ENCODE results near the gene POMP. TPM values are rescaled to one million over a fixed set of nuclear protein-coding genes. Genes with fewer than 3 reads are reported as not detected.

Gene POMP
- total RNA-seq, 1 experiment from 2014 or later, result 102 TPM

GRCh38 chr13:28623782-28624706, 34.9 kb upstream of the POMP start:
- no peak overlapping the region for H3K4ac ChIP-seq (ENCODE audit: low read depth, low read length)
- H4K5ac ChIP-seq (ENCODE audit: insufficient read length, low read depth, low read length), result no peak overlapping the region
- no peak overlapping the region for H3K9ac ChIP-seq (ENCODE audit: extremely low read depth, insufficient read length, low read length)
- H2AFZ ChIP-seq (ENCODE audit: low read length), result no peak overlapping the region
- H2BK12ac ChIP-seq (ENCODE audit: insufficient read length, low read depth, low read length), result no peak overlapping the region
- peaks cover 17 to 20% of the 10 kb centered on the region in 2 experiments for H3K4me1 Mint-ChIP-seq
- no peak overlapping the region for H4K8ac ChIP-seq (replicated peaks; ENCODE audit: insufficient read length, low read depth, low read length)
- H2BK20ac ChIP-seq (ENCODE audit: low read depth, low read length, poor library complexity, severe bottlenecking), result no peak overlapping the region
- H4K91ac ChIP-seq (ENCODE audit: insufficient read length, low read depth, low read length), result no peak overlapping the region
- H2BK15ac ChIP-seq (ENCODE audit: low read depth, low read length), result no peak overlapping the region
- H3K27me3 ChIP-seq (ENCODE audit: insufficient read depth, low read length), result no peaks in the 10 kb centered on the region
- no peaks in the 10 kb centered on the region for H4K20me1 ChIP-seq (ENCODE audit: control insufficient read depth, insufficient read depth, insufficient read length)
- no peaks in the 10 kb centered on the region for H3K79me1 ChIP-seq (ENCODE audit: insufficient read depth, low read depth, low read length, poor library complexity, severe bottlenecking)
- H3K23me2 ChIP-seq (ENCODE audit: insufficient read length, low read depth, low read length, poor library complexity, severe bottlenecking), result no peaks in the 10 kb centered on the region
- H3K56ac ChIP-seq (ENCODE audit: insufficient read length, low read depth, low read length), result no peak overlapping the region
- no peak overlapping the region for H3K4me2 ChIP-seq (ENCODE audit: insufficient read depth, insufficient read length, low read length)
- no peak overlapping the region for H3K14ac ChIP-seq (ENCODE audit: insufficient read depth, low read length)
- H3T11ph ChIP-seq (ENCODE audit: low read length), result no peak overlapping the region
- H3K27ac Mint-ChIP-seq, result no peak overlapping the region
- no peaks in the 10 kb centered on the region for H3K9me3 ChIP-seq (ENCODE audit: control insufficient read depth, low read depth, low read length)
- WGBS (ENCODE audit: extremely low coverage, insufficient read length, low lambda C conversion rate), result no CpG with 5 or more reads among the region's 15 CpGs
- no peak overlapping the region for H3K27ac ChIP-seq (ENCODE audit: insufficient read length, low read depth, low read length)
- no peak overlapping the region for H3K4me3 Mint-ChIP-seq
- DNase-seq, result no peak
- no peak overlapping the region for H3K18ac ChIP-seq (ENCODE audit: insufficient read length, low read depth, low read length)
- H2BK5ac ChIP-seq (ENCODE audit: insufficient read length, low read length), result no peak overlapping the region
- no peak overlapping the region for H3K23ac ChIP-seq (ENCODE audit: insufficient read length, low read depth, low read length)
- H2BK120ac ChIP-seq (ENCODE audit: low read depth, low read length, poor library complexity, severe bottlenecking), result no peak overlapping the region
- H3K4me1 ChIP-seq (ENCODE audit: insufficient read depth, low read length), result no peaks in the 10 kb centered on the region
- peaks cover 2% of the 10 kb centered on the region for H3K27me3 Mint-ChIP-seq (ENCODE audit: low read depth)
- H3K79me2 ChIP-seq (ENCODE audit: insufficient read depth, low read length), result no peaks in the 10 kb centered on the region
- H3K36me3 Mint-ChIP-seq (ENCODE audit: insufficient read depth in 1 of 3, low read depth in 3 of 3), result no peaks in the 10 kb centered on the region; a peak in 1 of 7 replicates
- H2AK5ac ChIP-seq (ENCODE audit: insufficient read length, low read length), result no peak overlapping the region
- TF ChIP-seq, protein P1, sequence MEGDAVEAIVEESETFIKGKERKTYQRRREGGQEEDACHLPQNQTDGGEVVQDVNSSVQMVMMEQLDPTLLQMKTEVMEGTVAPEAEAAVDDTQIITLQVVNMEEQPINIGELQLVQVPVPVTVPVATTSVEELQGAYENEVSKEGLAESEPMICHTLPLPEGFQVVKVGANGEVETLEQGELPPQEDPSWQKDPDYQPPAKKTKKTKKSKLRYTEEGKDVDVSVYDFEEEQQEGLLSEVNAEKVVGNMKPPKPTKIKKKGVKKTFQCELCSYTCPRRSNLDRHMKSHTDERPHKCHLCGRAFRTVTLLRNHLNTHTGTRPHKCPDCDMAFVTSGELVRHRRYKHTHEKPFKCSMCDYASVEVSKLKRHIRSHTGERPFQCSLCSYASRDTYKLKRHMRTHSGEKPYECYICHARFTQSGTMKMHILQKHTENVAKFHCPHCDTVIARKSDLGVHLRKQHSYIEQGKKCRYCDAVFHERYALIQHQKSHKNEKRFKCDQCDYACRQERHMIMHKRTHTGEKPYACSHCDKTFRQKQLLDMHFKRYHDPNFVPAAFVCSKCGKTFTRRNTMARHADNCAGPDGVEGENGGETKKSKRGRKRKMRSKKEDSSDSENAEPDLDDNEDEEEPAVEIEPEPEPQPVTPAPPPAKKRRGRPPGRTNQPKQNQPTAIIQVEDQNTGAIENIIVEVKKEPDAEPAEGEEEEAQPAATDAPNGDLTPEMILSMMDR (conservative IDR thresholded peaks at IDR 0.05), result no peak
- no peaks in the 10 kb centered on the region for H3K9me3 Mint-ChIP-seq

Measured in H9 (cell line).